ENCODE measurements around the gene RSPH3. TPM values are rescaled to one million over a fixed set of nuclear protein-coding genes. Genes with fewer than 3 reads are reported as not detected.

RSPH3 gene
- total and polyA plus RNA-seq, 2 of the 8 experiments (the other 6 are each of a cell fraction or from before 2014, with no cell fraction given), result 0.60 to 2.7 TPM

DNA sequence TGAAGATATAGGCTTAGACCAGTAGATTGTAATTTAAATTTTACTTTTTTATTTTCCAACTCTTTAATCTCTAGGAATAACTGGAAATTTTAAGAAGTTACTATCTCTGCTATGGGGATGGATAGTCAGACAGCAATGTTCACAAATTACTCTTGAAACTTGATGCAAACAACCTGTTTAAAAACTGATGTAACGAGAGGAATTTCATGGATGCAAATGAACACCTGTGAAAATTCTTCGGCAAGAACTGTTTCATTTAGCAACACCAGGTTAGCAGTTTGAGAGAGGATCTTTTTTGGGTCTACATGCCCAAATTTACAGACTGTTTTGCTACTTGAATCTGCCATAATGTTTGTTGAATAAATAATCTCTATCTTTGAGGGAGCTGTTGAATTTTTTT is 20.0 kb upstream of the RSPH3 start:
- Histone ChIP-seq H3K9ac (replicated peaks in 1 of 4; ENCODE audit: extremely low read depth in 1 of 4, low read depth in 3 of 4, low read length in 3 of 4) (no peak overlapping the region), H3K4me2 (ENCODE audit: insufficient read depth in 1 of 2, low read depth in 2 of 2, low read length in 2 of 2) (no peak overlapping the region), H2BK15ac (ENCODE audit: low read length) (no peak overlapping the region), H3K4me3 (ENCODE audit: extremely low read depth in 1 of 4, insufficient read depth in 2 of 4, low read depth in 3 of 4, low read length in 4 of 4) (no peak overlapping the region), H2AK5ac (ENCODE audit: low read depth, low read length) (no peak overlapping the region), H2AFZ (ENCODE audit: low read length) (no peak overlapping the region), H2BK120ac (replicated peaks; ENCODE audit: low read depth, low read length) (no peak overlapping the region), H4K5ac (ENCODE audit: insufficient read length, low read depth, low read length) (no peak overlapping the region), H3K79me2 (ENCODE audit: control insufficient read depth in 1 of 2, insufficient read depth in 2 of 2, low read length in 2 of 2) (no peaks in the 10 kb centered on the region), H4K8ac (ENCODE audit: extremely low read depth, insufficient read depth, low read length) (no peak overlapping the region), H3K14ac (ENCODE audit: insufficient read length) (no peak overlapping the region), H3K56ac (replicated peaks; ENCODE audit: insufficient read length, low read depth, low read length) (no peak overlapping the region), H3K23me2 (ENCODE audit: low read depth, low read length) (no peaks in the 10 kb centered on the region; the same call in 1 of the 2 replicates), H3K4ac (replicated peaks; ENCODE audit: insufficient read length, low read depth, low read length) (no peak overlapping the region), H3K27ac (ENCODE audit: low read depth, low read length) (no peak overlapping the region), H3K36me3 (ENCODE audit: control insufficient read depth in 2 of 4, insufficient read depth in 4 of 4, low read length in 3 of 4) (no peaks in the 10 kb centered on the region), H4K20me1 (replicated peaks in 1 of 2; ENCODE audit: control insufficient read depth in 1 of 2, insufficient read depth in 2 of 2, low read length in 2 of 2) (no peaks in the 10 kb centered on the region), H2BK5ac (ENCODE audit: low read depth, low read length) (no peak overlapping the region), H2BK20ac (ENCODE audit: low read length) (no peak overlapping the region), H3K27me3 (replicated peaks in 1 of 4; ENCODE audit: control insufficient read depth in 3 of 4, extremely low read depth in 1 of 4, insufficient read depth in 3 of 4, low read length in 3 of 4) (peaks cover 0 to 1% (median 0%) of the 10 kb centered on the region in 4 experiments; a peak in 1 of 7 replicates), H3K79me1 (ENCODE audit: low read depth, low read length) (no peaks in the 10 kb centered on the region), H3K9me3 (ENCODE audit: insufficient read depth in 2 of 2, low read depth in 1 of 2, low read length in 1 of 2) (peaks cover 8 to 15% of the 10 kb centered on the region in 2 experiments; a peak in 2 of 4 replicates), H3K23ac (ENCODE audit: insufficient read length) (no peak overlapping the region), H3K18ac (ENCODE audit: extremely low read depth, low read length) (no peak overlapping the region), H4K91ac (replicated peaks; ENCODE audit: insufficient read length, low read length) (no peak overlapping the region), H2BK12ac (ENCODE audit: low read depth, low read length) (no peak overlapping the region), H3K4me1 (replicated peaks in 1 of 4; ENCODE audit: control insufficient read depth in 3 of 4, insufficient read depth in 4 of 4, low read length in 3 of 4) (no peaks in the 10 kb centered on the region)
- TF ChIP-seq RAD21 (IDR thresholded peaks at IDR 0.05 in 1 of 2, conservative IDR thresholded peaks at IDR 0.05 in 1 of 2; ENCODE audit: low read depth in 2 of 2, low read length in 2 of 2) (no peak), NRF1 (IDR thresholded peaks at IDR 0.05; ENCODE audit: low read depth, low read length) (no peak), TCF12 (IDR thresholded peaks at IDR 0.05; ENCODE audit: low read depth, low read length) (no peak), RBBP5 (IDR thresholded peaks at IDR 0.05; ENCODE audit: borderline replicate concordance, low read depth, low read length) (no peak), KDM4A (IDR thresholded peaks at IDR 0.05; ENCODE audit: low read depth, low read length, severe bottlenecking) (no peak), POU5F1 (IDR thresholded peaks at IDR 0.05; ENCODE audit: low read depth, low read length) (no peak)
- FAIRE-seq (no peak), DNase-seq (ENCODE audit: low read depth in 1 of 2, low spot score in 2 of 2) (no peak)
- CTCF ChIA-PET (ENCODE audit: partially characterized antibody), result no interaction called here
- 78% methylated on average over 2 of the region's 2 CpGs; no CpG with 5 or more reads in 1 of the 2 experiments for WGBS, 2 experiments (ENCODE audit: extremely low coverage in 1 of 2, insufficient coverage in 1 of 2, insufficient read length in 1 of 2, insufficient replicate concordance in 2 of 2, low coverage in 1 of 2, low lambda C conversion rate in 2 of 2, missing lambda C conversion rate in 1 of 2)
- POLR2A ChIA-PET (ENCODE audit: partially characterized antibody), result interaction anchor here (1.0 kb wide), 1 partner anchor 20 kb away, joined by 4 read pairs; the partner anchor contains the start of gene RSPH3

Data from H1 (cell line).